Gastroesophageal sphincter (tissue), 4 donors: ENCODE data around the gene LAMA3. TPM values are rescaled to one million over a fixed set of nuclear protein-coding genes. Genes with fewer than 3 reads are reported as not detected.
"Not testable (repeated sequence)": the region's sequence is repeated elsewhere in the genome, so short reads cannot be mapped to it uniquely, and the experiment has no call there.

Experiments
- ATAC-seq: fragments of 150-250 bp; one replicate; pipeline ENCODE4 v1.9.1; 2016; ENCODE audit warnings: mild to moderate bottlenecking, moderate library complexity
- H3K27ac ChIP-seq, 4 donors: fragments of 200-600 bp; sonication (generic) in 3 of 4; 1 replicate in 3 of 4; 2 replicates in 1 of 4; pipeline ENCODE4 v1.5.1; 2016 to 2019
- H3K27me3 ChIP-seq: fragments of 200-600 bp; sonication (generic); one replicate; pipeline ENCODE4 v1.5.1; 2019
- H3K36me3 ChIP-seq, 2 donors: fragments of 200-600 bp; sonication (generic); one replicate each; pipeline ENCODE4 v1.5.1; 2019; ENCODE audit warnings: control low read depth in 1 of 2
- H3K4me1 ChIP-seq, 3 donors: fragments of 200-600 bp; sonication (generic); 1 replicate in 2 of 3; 2 replicates in 1 of 3; pipeline ENCODE4 v1.5.1; 2016 to 2019; ENCODE audit warnings: control low read depth in 2 of 3
- H3K4me3 ChIP-seq, 2 donors: fragments of 200-600 bp; sonication (generic); one replicate each; pipeline ENCODE4 v1.5.1; 2019; ENCODE audit warnings: mild to moderate bottlenecking in 1 of 2, moderate library complexity in 1 of 2
- H3K9me3 ChIP-seq, 3 donors: fragments of 200-600 bp; sonication (generic); one replicate each; pipeline ENCODE4 v1.5.1; 2017 to 2019; ENCODE audit warnings: control low read depth in 2 of 3
- CTCF ChIP-seq, 4 experiments: fragments of 200-600 bp in 2 of 4; fragments of 450-650 bp in 2 of 4; sonication (generic) in 1 of 4; IDR thresholded peaks; one replicate each; pipeline ENCODE4 v1.5.1; 2017 to 2019; ENCODE audit warnings: antibody characterized with exemption in 4 of 4, mild to moderate bottlenecking in 2 of 4, moderate library complexity in 2 of 4
- EP300 ChIP-seq: sonication (generic); formaldehyde crosslinking; IDR thresholded peaks from one replicate; pipeline ENCODE4 v1.6.1; 2017; ENCODE audit warnings: antibody characterized with exemption, mild to moderate bottlenecking
- POLR2A ChIP-seq, 2 donors: fragments of 450-650 bp; IDR thresholded peaks; one replicate each; pipeline ENCODE4 v1.6.1; 2017; ENCODE audit warnings: antibody characterized with exemption in 2 of 2, mild to moderate bottlenecking in 2 of 2, moderate library complexity in 1 of 2
- POLR2AphosphoS5 ChIP-seq: sonication (generic); formaldehyde crosslinking; IDR thresholded peaks from one replicate; pipeline ENCODE4 v1.6.1; 2017; ENCODE audit warnings: antibody characterized with exemption
- WGBS, 2 donors: methylation state at CpG; one replicate each; pipeline ENCODE4 v1.1.5; 2018; ENCODE audit warnings: low coverage in 1 of 2; 5-methylcytosine and 5-hydroxymethylcytosine counted together
- total RNA-seq, 4 donors: library from RNA; depleted of rRNA; stranded (reverse); fragments of >200 nt; gene quantifications; one replicate each; pipeline ENCODE4 v1.1.0, GENCODE V29; 2016

LAMA3 gene
- total RNA-seq, 4 donors from 2014 or later: 8.3 to 13.5 (median 9.5) TPM

DNA sequence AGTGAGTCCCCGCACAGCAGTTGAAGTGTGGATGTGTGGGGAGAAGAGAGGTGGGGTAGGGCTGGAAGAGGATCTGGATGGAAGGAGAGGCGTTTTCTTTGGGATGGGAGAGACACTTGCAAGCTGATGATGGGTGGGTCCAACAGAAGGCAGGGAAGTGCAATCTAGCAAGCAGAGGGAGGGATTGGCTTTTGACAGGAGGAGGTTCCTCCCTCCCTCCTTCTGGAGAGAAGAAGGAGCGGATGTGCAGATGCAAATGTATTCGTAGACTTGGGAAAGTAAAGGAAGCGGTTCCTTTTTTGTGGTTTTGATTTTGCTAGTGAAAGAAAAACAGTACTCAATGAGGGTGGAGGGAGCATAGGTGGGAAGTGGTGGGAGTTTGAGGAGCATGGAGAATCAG lies 48.9 kb downstream of the LAMA3 start:
- peaks cover 0 to 22% (median 0%) of the 10 kb centered on the region in 3 donors for H3K4me1 ChIP-seq
- no peaks in the 10 kb centered on the region for H3K27me3 ChIP-seq
- H3K4me3 ChIP-seq: no peak overlapping the region
- TF ChIP-seq POLR2AphosphoS5 (no peak), CTCF (IDR thresholded peaks at IDR 0.05) (no peak), EP300 (no peak)
- no peak for ATAC-seq
- no peak overlapping the region for H3K27ac ChIP-seq
- no peaks in the 10 kb centered on the region for H3K36me3 ChIP-seq
- WGBS, 2 donors: 84 to 95% methylated on average over 5 of the region's 5 CpGs
- no peaks in the 10 kb centered on the region for H3K9me3 ChIP-seq

GRCh38 chr18:23738575-23738974 lies 49.3 kb downstream of the LAMA3 start:
- Histone ChIP-seq H3K9me3 (no peaks in the 10 kb centered on the region), H3K27ac (no peak overlapping the region), H3K4me3 (no peak overlapping the region), H3K36me3 (no peaks in the 10 kb centered on the region), H3K4me1 (peaks cover 0 to 22% (median 0%) of the 10 kb centered on the region in 3 donors), H3K27me3 (no peaks in the 10 kb centered on the region)
- ATAC-seq: no peak
- WGBS, 2 donors: 67 to 92% methylated on average over 1 to 4 of the region's 5 CpGs
- TF ChIP-seq CTCF (IDR thresholded peaks at IDR 0.05): no peak
- no peak for TF ChIP-seq POLR2AphosphoS5
- no peak for TF ChIP-seq POLR2A (IDR thresholded peaks at IDR 0.05)
- no peak for TF ChIP-seq EP300

DNA sequence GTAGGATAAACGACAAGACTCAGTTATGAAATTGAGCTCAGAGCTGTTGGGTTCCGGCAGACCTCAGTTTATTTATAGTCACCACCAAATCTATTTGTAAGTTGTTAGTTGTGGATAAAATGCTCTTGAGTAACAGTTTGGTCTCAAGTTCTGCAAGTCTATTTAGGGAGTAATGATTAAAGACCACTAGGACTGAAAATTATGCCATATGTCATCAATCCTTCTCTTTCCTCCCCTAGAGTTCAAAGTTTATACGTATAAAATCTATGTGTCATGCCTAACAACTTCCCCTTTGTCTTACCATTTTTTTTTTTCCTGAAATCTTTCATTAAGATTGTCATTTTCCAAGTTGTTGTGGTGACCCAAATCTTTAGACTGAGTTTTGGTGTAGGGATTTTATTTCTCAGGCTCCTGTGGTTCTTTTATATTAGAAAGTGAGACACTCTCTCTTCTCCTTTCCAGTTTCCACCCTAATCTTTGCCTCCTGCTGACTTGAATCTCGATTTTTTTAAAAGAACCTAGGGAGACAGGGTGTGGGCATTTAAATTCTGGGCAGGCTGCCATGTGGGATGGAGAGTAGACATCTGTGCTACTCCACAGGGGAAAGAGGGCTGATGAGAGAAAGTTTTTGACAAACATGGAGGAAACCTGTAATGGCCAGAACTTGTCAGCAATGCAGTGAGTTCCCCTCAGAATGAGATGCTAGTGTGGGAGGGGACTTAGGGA lies 51.0 kb downstream of the LAMA3 start:
- 42 to 47% methylated on average over 3 of the region's 4 CpGs for WGBS, 2 donors
- no peak overlapping the region for H3K27ac ChIP-seq
- H3K9me3 ChIP-seq: no peaks in the 10 kb centered on the region
- no peaks in the 10 kb centered on the region for H3K27me3 ChIP-seq
- TF ChIP-seq EP300: no peak
- TF ChIP-seq POLR2AphosphoS5: no peak
- TF ChIP-seq CTCF (IDR thresholded peaks at IDR 0.05): no peak
- TF ChIP-seq POLR2A (IDR thresholded peaks at IDR 0.05): no peak
- no peak overlapping the region for H3K4me3 ChIP-seq
- no peak for ATAC-seq
- no peaks in the 10 kb centered on the region for H3K36me3 ChIP-seq
- H3K4me1 ChIP-seq: peaks cover 0 to 22% (median 0%) of the 10 kb centered on the region in 3 donors

DNA sequence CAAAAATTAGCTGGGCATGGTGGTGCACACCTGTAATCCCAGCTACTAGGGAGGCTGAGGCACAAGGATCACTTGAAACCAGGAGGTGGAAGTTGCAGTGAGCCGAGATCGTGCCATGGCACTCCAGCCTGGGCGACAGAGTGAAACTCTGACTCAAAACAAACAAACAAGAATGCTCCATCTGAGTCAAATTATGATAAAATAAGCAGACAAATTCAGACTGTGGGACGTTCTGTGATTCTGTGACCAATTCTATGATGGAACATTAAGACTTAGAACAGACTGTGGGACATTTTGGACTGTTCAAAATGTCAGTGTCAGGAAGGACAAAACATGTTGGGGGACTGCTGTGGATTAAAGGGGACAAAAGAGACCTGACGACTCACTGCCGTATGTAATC lies 52.7 kb downstream of the LAMA3 start:
- not testable (repeated sequence) for H3K4me3 ChIP-seq, H3K27ac ChIP-seq, H3K27me3 ChIP-seq, H3K36me3 ChIP-seq, ATAC-seq, H3K9me3 ChIP-seq
- WGBS, 2 donors: 87 to 93% methylated on average over 6 of the region's 6 CpGs
- peaks cover 0 to 22% (median 0%) of the 10 kb centered on the region in 3 donors for H3K4me1 ChIP-seq

GRCh38 chr18:23743733-23744333 lies 54.6 kb downstream of the LAMA3 start:
- WGBS, 2 donors: 37 to 48% methylated on average over 4 of the region's 4 CpGs
- no peaks in the 10 kb centered on the region for H3K27me3 ChIP-seq

More at GRCh38 chr18:23743733-23744333, 54.6 kb downstream of the LAMA3 start:
- ATAC-seq: no peak
- H3K36me3 ChIP-seq: no peaks in the 10 kb centered on the region
- H3K4me1 ChIP-seq: peaks cover 0 to 17% (median 0%) of the 10 kb centered on the region in 3 donors
- H3K9me3 ChIP-seq: no peaks in the 10 kb centered on the region
- H3K4me3 ChIP-seq: no peak overlapping the region
- no peak for TF ChIP-seq POLR2A (IDR thresholded peaks at IDR 0.05)
- no peak for TF ChIP-seq CTCF (IDR thresholded peaks at IDR 0.05)
- TF ChIP-seq EP300: no peak
- TF ChIP-seq POLR2AphosphoS5: no peak
- no peak overlapping the region for H3K27ac ChIP-seq
